ENCODE results near the gene RYR1. TPM values are rescaled to one million over a fixed set of nuclear protein-coding genes. Genes with fewer than 3 reads are reported as not detected.

RYR1 gene
- total RNA-seq, 1 experiment from 2014 or later = 34.2 TPM

DNA sequence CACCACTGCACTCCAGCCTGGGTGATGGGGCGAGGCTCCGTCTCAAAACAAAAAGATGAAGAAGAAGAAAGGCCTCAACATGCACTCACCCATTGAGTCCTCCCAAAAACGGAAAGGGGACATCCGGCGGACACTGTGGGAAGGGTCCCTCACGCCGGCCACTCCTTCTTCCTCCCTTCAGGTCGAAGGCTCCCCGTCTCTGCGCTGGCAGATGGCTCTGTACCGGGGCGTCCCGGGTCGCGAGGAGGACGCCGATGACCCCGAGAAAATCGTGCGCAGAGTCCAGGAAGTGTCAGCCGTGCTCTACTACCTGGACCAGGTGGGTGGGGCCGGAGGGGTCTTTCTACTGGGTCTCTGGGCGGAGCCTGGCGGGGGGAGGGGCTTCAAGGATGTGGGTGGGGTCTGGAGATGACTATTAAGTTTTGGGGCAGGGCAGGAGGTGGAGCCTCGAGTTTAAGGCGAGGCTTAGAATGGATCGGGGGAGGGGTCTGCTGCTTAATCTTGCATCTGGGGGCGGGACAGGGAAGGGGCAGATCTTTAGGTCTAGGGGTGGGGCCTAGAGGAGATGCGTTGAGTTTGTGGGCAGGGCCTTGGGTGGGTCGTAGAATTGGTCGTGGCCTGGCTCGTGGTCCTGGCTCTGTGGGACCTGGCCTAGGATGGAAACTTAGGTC, 94.1 kb downstream of the RYR1 start:
- peaks cover 4% of the 10 kb centered on the region; the same call in 1 of the 2 replicates for H3K4me1 ChIP-seq (ENCODE audit: control insufficient read depth, insufficient read depth, low read length)
- intact Hi-C loops (cut with micrococcal nuclease; ENCODE audit: unreplicated experiment) = no loop called here
- TF ChIP-seq, protein P1, sequence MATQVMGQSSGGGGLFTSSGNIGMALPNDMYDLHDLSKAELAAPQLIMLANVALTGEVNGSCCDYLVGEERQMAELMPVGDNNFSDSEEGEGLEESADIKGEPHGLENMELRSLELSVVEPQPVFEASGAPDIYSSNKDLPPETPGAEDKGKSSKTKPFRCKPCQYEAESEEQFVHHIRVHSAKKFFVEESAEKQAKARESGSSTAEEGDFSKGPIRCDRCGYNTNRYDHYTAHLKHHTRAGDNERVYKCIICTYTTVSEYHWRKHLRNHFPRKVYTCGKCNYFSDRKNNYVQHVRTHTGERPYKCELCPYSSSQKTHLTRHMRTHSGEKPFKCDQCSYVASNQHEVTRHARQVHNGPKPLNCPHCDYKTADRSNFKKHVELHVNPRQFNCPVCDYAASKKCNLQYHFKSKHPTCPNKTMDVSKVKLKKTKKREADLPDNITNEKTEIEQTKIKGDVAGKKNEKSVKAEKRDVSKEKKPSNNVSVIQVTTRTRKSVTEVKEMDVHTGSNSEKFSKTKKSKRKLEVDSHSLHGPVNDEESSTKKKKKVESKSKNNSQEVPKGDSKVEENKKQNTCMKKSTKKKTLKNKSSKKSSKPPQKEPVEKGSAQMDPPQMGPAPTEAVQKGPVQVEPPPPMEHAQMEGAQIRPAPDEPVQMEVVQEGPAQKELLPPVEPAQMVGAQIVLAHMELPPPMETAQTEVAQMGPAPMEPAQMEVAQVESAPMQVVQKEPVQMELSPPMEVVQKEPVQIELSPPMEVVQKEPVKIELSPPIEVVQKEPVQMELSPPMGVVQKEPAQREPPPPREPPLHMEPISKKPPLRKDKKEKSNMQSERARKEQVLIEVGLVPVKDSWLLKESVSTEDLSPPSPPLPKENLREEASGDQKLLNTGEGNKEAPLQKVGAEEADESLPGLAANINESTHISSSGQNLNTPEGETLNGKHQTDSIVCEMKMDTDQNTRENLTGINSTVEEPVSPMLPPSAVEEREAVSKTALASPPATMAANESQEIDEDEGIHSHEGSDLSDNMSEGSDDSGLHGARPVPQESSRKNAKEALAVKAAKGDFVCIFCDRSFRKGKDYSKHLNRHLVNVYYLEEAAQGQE (IDR thresholded peaks at IDR 0.05; ENCODE audit: insufficient read depth in 1 of 2, low read depth in 2 of 2, low read length in 1 of 2) = no peak
- TF ChIP-seq TCF7L2 (IDR thresholded peaks at IDR 0.05; ENCODE audit: low read depth, low read length) (no peak), SIN3A (IDR thresholded peaks at IDR 0.05; ENCODE audit: borderline replicate concordance, insufficient read depth, low read depth, low read length) (no peak), POLR2AphosphoS5 (IDR thresholded peaks at IDR 0.05; ENCODE audit: low read depth, low read length) (no peak)
- TF ChIP-seq, protein P2, sequence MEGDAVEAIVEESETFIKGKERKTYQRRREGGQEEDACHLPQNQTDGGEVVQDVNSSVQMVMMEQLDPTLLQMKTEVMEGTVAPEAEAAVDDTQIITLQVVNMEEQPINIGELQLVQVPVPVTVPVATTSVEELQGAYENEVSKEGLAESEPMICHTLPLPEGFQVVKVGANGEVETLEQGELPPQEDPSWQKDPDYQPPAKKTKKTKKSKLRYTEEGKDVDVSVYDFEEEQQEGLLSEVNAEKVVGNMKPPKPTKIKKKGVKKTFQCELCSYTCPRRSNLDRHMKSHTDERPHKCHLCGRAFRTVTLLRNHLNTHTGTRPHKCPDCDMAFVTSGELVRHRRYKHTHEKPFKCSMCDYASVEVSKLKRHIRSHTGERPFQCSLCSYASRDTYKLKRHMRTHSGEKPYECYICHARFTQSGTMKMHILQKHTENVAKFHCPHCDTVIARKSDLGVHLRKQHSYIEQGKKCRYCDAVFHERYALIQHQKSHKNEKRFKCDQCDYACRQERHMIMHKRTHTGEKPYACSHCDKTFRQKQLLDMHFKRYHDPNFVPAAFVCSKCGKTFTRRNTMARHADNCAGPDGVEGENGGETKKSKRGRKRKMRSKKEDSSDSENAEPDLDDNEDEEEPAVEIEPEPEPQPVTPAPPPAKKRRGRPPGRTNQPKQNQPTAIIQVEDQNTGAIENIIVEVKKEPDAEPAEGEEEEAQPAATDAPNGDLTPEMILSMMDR (IDR thresholded peaks at IDR 0.05) = no peak
- DNase-seq (ENCODE audit: low read depth, low spot score) (no peak), ATAC-seq (peak; percentile 20)
- H3K27me3 ChIP-seq (ENCODE audit: control insufficient read depth, insufficient read depth, low read length) = no peaks in the 10 kb centered on the region
- in situ Hi-C loops (cut with HindIII; ENCODE audit: low pct_unique_long_range_greater_than_20kb, low sequenced_read_pairs) = loop anchor here (5.0 to 10.0 kb wide), 7 partner anchors 57 to 1777 kb away; partner anchors contain the start of genes MED29, MRPS12, PAF1 and SARS2
- H3K27ac ChIP-seq (ENCODE audit: low read length) = no peak overlapping the region
- H3K9me3 ChIP-seq (ENCODE audit: control insufficient read depth, insufficient read depth, low read depth, low read length) = no peaks in the 10 kb centered on the region
- ChIA-PET POLR2A (interaction anchor here (0.6 kb wide), 1 partner anchor 1420 kb away, joined by 3 read pairs; no protein-coding TSS in a partner anchor), CTCF (interaction anchor here (0.7 to 1.1 kb wide), 2 partner anchors 16 to 17 kb away, joined by 3 read pairs; no protein-coding TSS in a partner anchor)
- BruUV-seq (replicated peaks) = no TSS peak
- peak overlapping the region in 1 of 2 experiments; percentile 32; a peak in 2 of 4 replicates for H3K4me3 ChIP-seq (ENCODE audit: low read depth in 2 of 2, low read length in 2 of 2)
- H3K36me3 ChIP-seq (ENCODE audit: control insufficient read depth, insufficient read depth, low read length) = no peaks in the 10 kb centered on the region

DNA sequence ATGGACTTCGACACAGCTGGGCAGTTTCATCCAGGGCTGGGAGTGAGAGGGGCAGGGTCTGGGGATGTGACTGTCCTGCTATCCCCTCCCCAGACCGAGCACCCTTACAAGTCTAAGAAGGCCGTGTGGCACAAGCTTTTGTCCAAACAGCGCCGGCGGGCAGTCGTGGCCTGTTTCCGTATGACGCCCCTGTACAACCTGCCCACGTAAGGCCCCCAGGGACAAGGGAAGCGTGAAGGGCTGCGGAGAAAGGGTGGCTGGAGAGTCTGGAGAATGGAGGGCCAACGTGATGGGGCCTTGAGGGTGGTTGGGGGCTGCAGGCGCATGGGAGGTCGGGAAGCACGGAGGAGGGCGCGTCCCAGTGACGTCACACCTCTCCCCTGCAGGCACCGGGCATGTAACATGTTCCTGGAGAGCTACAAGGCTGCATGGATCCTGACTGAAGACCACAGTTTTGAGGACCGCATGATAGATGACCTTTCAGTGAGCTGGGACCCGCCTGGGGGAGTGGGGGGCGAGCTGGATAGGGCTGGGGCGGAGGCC, 94.8 kb downstream of the RYR1 start:
- Histone ChIP-seq H3K27ac (ENCODE audit: low read length) (no peak overlapping the region), H3K9me3 (ENCODE audit: control insufficient read depth, insufficient read depth, low read depth, low read length) (no peaks in the 10 kb centered on the region), H3K4me3 (ENCODE audit: low read depth in 2 of 2, low read length in 2 of 2) (peak overlapping the region in 1 of 2 experiments; percentile 32; a peak in 2 of 4 replicates), H3K36me3 (ENCODE audit: control insufficient read depth, insufficient read depth, low read length) (no peaks in the 10 kb centered on the region), H3K4me1 (ENCODE audit: control insufficient read depth, insufficient read depth, low read length) (peaks cover 4% of the 10 kb centered on the region; the same call in 1 of the 2 replicates), H3K27me3 (ENCODE audit: control insufficient read depth, insufficient read depth, low read length) (no peaks in the 10 kb centered on the region)
- no TSS peak for BruUV-seq (replicated peaks)
- intact Hi-C loops (cut with micrococcal nuclease; ENCODE audit: unreplicated experiment) = no loop called here
- ChIA-PET POLR2A (interaction anchor here (0.6 kb wide), 2 partner anchors 321 to 1419 kb away, joined by 3 to 5 read pairs; no protein-coding TSS in a partner anchor), CTCF (interaction anchor here (0.6 to 1.1 kb wide), 4 partner anchors 16 to 119 kb away, joined by 3 read pairs; partner anchors contain the start of gene ACTN4)
- DNase-seq (ENCODE audit: low read depth, low spot score) (no peak), ATAC-seq (peak; percentile 67)
- in situ Hi-C loops (cut with HindIII; ENCODE audit: low pct_unique_long_range_greater_than_20kb, low sequenced_read_pairs) = loop anchor here (5.0 to 10.0 kb wide), 7 partner anchors 57 to 1777 kb away; partner anchors contain the start of genes MED29, MRPS12, PAF1 and SARS2
- TF ChIP-seq TCF7L2 (IDR thresholded peaks at IDR 0.05; ENCODE audit: low read depth, low read length) (no peak), SIN3A (IDR thresholded peaks at IDR 0.05; ENCODE audit: borderline replicate concordance, insufficient read depth, low read depth, low read length) (no peak), POLR2AphosphoS5 (IDR thresholded peaks at IDR 0.05; ENCODE audit: low read depth, low read length) (no peak)
- TF ChIP-seq, protein P1 (IDR thresholded peaks at IDR 0.05; ENCODE audit: insufficient read depth in 1 of 2, low read depth in 2 of 2, low read length in 1 of 2) = 0 out of 4 replicates have a peak, but pooled peaks of 1 of the 2 experiments have one; percentile 19
- TF ChIP-seq, protein P2 (IDR thresholded peaks at IDR 0.05) = no peak
